Measurements from ENCODE around the gene IGSF10. TPM values are rescaled to one million over a fixed set of nuclear protein-coding genes. Genes with fewer than 3 reads are reported as not detected.
"Not testable (repeated sequence)": the region's sequence is repeated elsewhere in the genome, so short reads cannot be mapped to it uniquely, and the experiment has no call there.

The IGSF10 gene
- total RNA-seq, 1 experiment from 2014 or later, result 0.55 TPM

- BruUV-seq (replicated peaks), result no TSS peak
- H3K9me2 ChIP-seq (ENCODE audit: insufficient read depth), result peaks cover 2% of the 10 kb centered on the region; the same call in 1 of the 2 replicates
- no peak overlapping the region for H2AFZ ChIP-seq
- no peaks in the 10 kb centered on the region for H3K36me3 ChIP-seq (ENCODE audit: low read depth)
- no peaks in the 10 kb centered on the region for H3K4me1 ChIP-seq (replicated peaks; ENCODE audit: insufficient read depth)
- ChIA-PET POLR2A (ENCODE audit: unreplicated experiment) (no interaction called here), CTCF (no interaction called here)
- no peaks in the 10 kb centered on the region for H3K27me3 ChIP-seq (ENCODE audit: insufficient read depth, low read depth)
- intact Hi-C loops (cut with micrococcal nuclease; ENCODE audit: unreplicated experiment), result no loop called here
- H3K4me2 ChIP-seq, result no peak overlapping the region
- DNase-seq, result peak in 1 of 2 experiments; percentile 12
- TF ChIP-seq EZH2 (IDR thresholded peaks at IDR 0.05; ENCODE audit: low read depth) (no peak), CTCF (conservative IDR thresholded peaks at IDR 0.05) (no peak)
- H3K4me3 ChIP-seq, result no peak overlapping the region
- no peak overlapping the region for H3K27ac ChIP-seq
- H4K20me1 ChIP-seq (ENCODE audit: insufficient read depth), result no peaks in the 10 kb centered on the region
- H3K79me2 ChIP-seq (ENCODE audit: low read depth), result no peaks in the 10 kb centered on the region
- no peaks in the 10 kb centered on the region for H3F3A ChIP-seq (ENCODE audit: insufficient read depth, low read depth)
- no peaks in the 10 kb centered on the region for H3K9me3 ChIP-seq (ENCODE audit: insufficient read depth, low read depth)
Measured at GRCh38 chr3:151499168-151499567, 38.3 kb upstream of the IGSF10 start.

GRCh38 chr3:151491525-151491924 lies 30.7 kb upstream of the IGSF10 start:
- Histone ChIP-seq H3K4me1 (replicated peaks; ENCODE audit: insufficient read depth) (no peaks in the 10 kb centered on the region), H4K20me1 (ENCODE audit: insufficient read depth) (no peaks in the 10 kb centered on the region), H3K36me3 (ENCODE audit: low read depth) (no peaks in the 10 kb centered on the region), H3K4me2 (no peak overlapping the region), H3K27me3 (ENCODE audit: insufficient read depth, low read depth) (no peaks in the 10 kb centered on the region), H3K9me3 (ENCODE audit: insufficient read depth, low read depth) (no peaks in the 10 kb centered on the region; the same call in 1 of the 2 replicates), H3F3A (ENCODE audit: insufficient read depth, low read depth) (no peaks in the 10 kb centered on the region), H3K79me2 (ENCODE audit: low read depth) (no peaks in the 10 kb centered on the region), H3K4me3 (no peak overlapping the region), H2AFZ (no peak overlapping the region), H3K9me2 (ENCODE audit: insufficient read depth) (0 out of 2 replicates have a peak, but pooled peaks cover 5% of the 10 kb centered on the region), H3K27ac (no peak overlapping the region)
- no TSS peak for BruUV-seq (replicated peaks)
- TF ChIP-seq EZH2 (IDR thresholded peaks at IDR 0.05; ENCODE audit: low read depth) (no peak), CTCF (conservative IDR thresholded peaks at IDR 0.05) (no peak)
- intact Hi-C loops (cut with micrococcal nuclease; ENCODE audit: unreplicated experiment), result no loop called here
- DNase-seq, result no peak
- CTCF ChIA-PET, result no interaction called here
- POLR2A ChIA-PET (ENCODE audit: unreplicated experiment), result no interaction called here

GRCh38 chr3:151487833-151488232 lies 27.0 kb upstream of the IGSF10 start:
- H2AFZ ChIP-seq; H3K9me2 ChIP-seq (ENCODE audit: insufficient read depth); H3K4me3 ChIP-seq; BruUV-seq (replicated peaks); H4K20me1 ChIP-seq (ENCODE audit: insufficient read depth); H3K4me2 ChIP-seq; H3F3A ChIP-seq (ENCODE audit: insufficient read depth, low read depth); CTCF ChIA-PET; H3K79me2 ChIP-seq (ENCODE audit: low read depth); POLR2A ChIA-PET (ENCODE audit: unreplicated experiment); H3K9me3 ChIP-seq (ENCODE audit: insufficient read depth, low read depth); DNase-seq; H3K27ac ChIP-seq; intact Hi-C loops (cut with micrococcal nuclease; ENCODE audit: unreplicated experiment); H3K4me1 ChIP-seq (replicated peaks; ENCODE audit: insufficient read depth); H3K36me3 ChIP-seq (ENCODE audit: low read depth); H3K27me3 ChIP-seq (ENCODE audit: insufficient read depth, low read depth): not testable (repeated sequence)

GRCh38 chr3:151483961-151484520 lies 23.2 kb upstream of the IGSF10 start:
- TF ChIP-seq EZH2 (IDR thresholded peaks at IDR 0.05; ENCODE audit: low read depth), result no peak
- TF ChIP-seq CTCF (conservative IDR thresholded peaks at IDR 0.05), result no peak
- H3K27ac ChIP-seq, result no peak overlapping the region
- BruUV-seq (replicated peaks), result no TSS peak
- no peaks in the 10 kb centered on the region for H3F3A ChIP-seq (ENCODE audit: insufficient read depth, low read depth)
- no peak overlapping the region for H2AFZ ChIP-seq
- no peaks in the 10 kb centered on the region; the same call in 1 of the 2 replicates for H3K4me1 ChIP-seq (replicated peaks; ENCODE audit: insufficient read depth)
- H3K4me3 ChIP-seq, result no peak overlapping the region
- no peaks in the 10 kb centered on the region; the same call in 1 of the 2 replicates for H3K9me3 ChIP-seq (ENCODE audit: insufficient read depth, low read depth)
- H3K27me3 ChIP-seq (ENCODE audit: insufficient read depth, low read depth), result no peaks in the 10 kb centered on the region
- no peaks in the 10 kb centered on the region for H3K9me2 ChIP-seq (ENCODE audit: insufficient read depth)
- H3K79me2 ChIP-seq (ENCODE audit: low read depth), result no peaks in the 10 kb centered on the region
- ChIA-PET CTCF (no interaction called here), POLR2A (ENCODE audit: unreplicated experiment) (no interaction called here)
- H3K4me2 ChIP-seq, result no peak overlapping the region
- intact Hi-C loops (cut with micrococcal nuclease; ENCODE audit: unreplicated experiment), result no loop called here
- H3K36me3 ChIP-seq (ENCODE audit: low read depth), result no peaks in the 10 kb centered on the region
- DNase-seq, result no peak
- no peaks in the 10 kb centered on the region for H4K20me1 ChIP-seq (ENCODE audit: insufficient read depth)
